Common myeloid progenitor, CD34-positive (primary cell): Measurements from ENCODE around the gene SLC37A2.
A peak's percentile ranks its signal among the peaks of the same experiment; 100 is the strongest.

Source experiments
- CTCF ChIA-PET: fragments of 350-600 bp; sonication (Branson Sonifier 250); formaldehyde crosslinking; loops from one replicate; lab custom pipeline; 2021; ENCODE audit warnings: antibody characterized with exemption; lab: Charles Lee
- POLR2A ChIA-PET: fragments of 350-600 bp; sonication (Branson Sonifier 250); formaldehyde crosslinking; loops from one replicate; lab custom pipeline; 2021; ENCODE audit warnings: antibody characterized with exemption; lab: Charles Lee
- DNase-seq, 3 donors: peaks; one replicate each; pipeline versions ENCODE4 v3.0.0 to v3.0.0-alpha.2; 2013
- H3K27ac ChIP-seq, 2 experiments: 1 replicate in 1 of 2; 2 replicates in 1 of 2; pipeline ENCODE4 v1.7.0; 2013; ENCODE audit warnings: inconsistent platforms in 2 of 2, low read length in 2 of 2, mild to moderate bottlenecking in 2 of 2, low read depth in 1 of 2, moderate library complexity in 1 of 2; ENCODE audit not compliant: severe bottlenecking in 2 of 2, insufficient read depth in 1 of 2, poor library complexity in 1 of 2
- H3K27me3 ChIP-seq, 5 experiments: replicated peaks in 2 of 5; 1 replicate in 3 of 5; 2 replicates in 2 of 5; pipeline versions ENCODE4 v1.6.1 to v1.7.0; 2013; ENCODE audit warnings: low read length in 4 of 5, mild to moderate bottlenecking in 2 of 5, moderate library complexity in 2 of 5, inconsistent platforms in 1 of 5; ENCODE audit not compliant: insufficient read depth in 5 of 5, control insufficient read depth in 4 of 5
- H3K36me3 ChIP-seq, 4 experiments: 1 replicate in 2 of 4; 2 replicates in 2 of 4; pipeline versions ENCODE4 v1.6.1 to v1.7.0; 2013; ENCODE audit warnings: low read length in 3 of 4, control low read depth in 1 of 4, mild to moderate bottlenecking in 1 of 4; ENCODE audit not compliant: control insufficient read depth in 4 of 4, insufficient read depth in 4 of 4
- H3K4me1 ChIP-seq, 4 experiments: 1 replicate in 3 of 4; 2 replicates in 1 of 4; pipeline versions ENCODE4 v1.6.1 to v1.7.1; 2013; ENCODE audit warnings: low read length in 3 of 4, mild to moderate bottlenecking in 3 of 4, control low read depth in 1 of 4, inconsistent platforms in 1 of 4, moderate library complexity in 1 of 4; ENCODE audit not compliant: control insufficient read depth in 4 of 4, insufficient read depth in 4 of 4; ENCODE audit errors: control extremely low read depth in 1 of 4
- H3K4me3 ChIP-seq, 7 experiments: 1 replicate in 4 of 7; 2 replicates in 3 of 7; pipeline versions ENCODE4 v1.5.1 to v1.7.0; 2013; ENCODE audit warnings: mild to moderate bottlenecking in 7 of 7, low read length in 6 of 7, moderate library complexity in 6 of 7, inconsistent platforms in 2 of 7, low read depth in 2 of 7, control low read depth in 1 of 7; ENCODE audit not compliant: insufficient read depth in 4 of 7, control insufficient read depth in 1 of 7; ENCODE audit errors: extremely low read depth in 1 of 7
- H3K9me3 ChIP-seq, 5 experiments: 1 replicate in 4 of 5; 2 replicates in 1 of 5; pipeline versions ENCODE4 v1.6.1 to v1.7.1; 2013; ENCODE audit warnings: low read length in 4 of 5, mild to moderate bottlenecking in 2 of 5, inconsistent platforms in 1 of 5, low read depth in 1 of 5, moderate library complexity in 1 of 5; ENCODE audit not compliant: control insufficient read depth in 4 of 5, insufficient read depth in 2 of 5; ENCODE audit errors: control extremely low read depth in 1 of 5
- WGBS: methylation state at CpG from one replicate; pipeline ENCODE4 v1.1.5; 2013; ENCODE audit not compliant: insufficient coverage; 5-methylcytosine and 5-hydroxymethylcytosine counted together

Gene SLC37A2

GRCh38 chr11:125102510-125102909, 39.4 kb downstream of the SLC37A2 start:
- Histone ChIP-seq H3K27me3 (no peaks in the 10 kb centered on the region), H3K36me3 (peaks cover 8 to 32% (median 13%) of the 10 kb centered on the region in 4 experiments), H3K4me3 (no peak overlapping the region), H3K27ac (no peak overlapping the region), H3K4me1 (no peaks in the 10 kb centered on the region), H3K9me3 (no peaks in the 10 kb centered on the region)
- no peak for DNase-seq
- CTCF ChIA-PET: no interaction called here
- POLR2A ChIA-PET: no interaction called here
- WGBS: 100% methylated on average over 3 of the region's 7 CpGs

- H3K27me3 ChIP-seq: no peaks in the 10 kb centered on the region
- no CpG with 5 or more reads among the region's 1 CpG for WGBS
- DNase-seq: no peak
- H3K27ac ChIP-seq: no peak overlapping the region
- H3K4me1 ChIP-seq: peaks cover 7 to 9% (median 9%) of the 10 kb centered on the region in 4 experiments
- no peaks in the 10 kb centered on the region for H3K9me3 ChIP-seq
- POLR2A ChIA-PET: no interaction called here
- CTCF ChIA-PET: interaction anchor here (0.9 to 1.2 kb wide), 2 partner anchors 15 to 18 kb away, joined by 3 to 6 read pairs; no protein-coding TSS in a partner anchor
- H3K4me3 ChIP-seq: no peak overlapping the region
- peaks cover 0 to 14% (median under 1%) of the 10 kb centered on the region in 4 experiments for H3K36me3 ChIP-seq
These were observed 42.8 kb downstream of the SLC37A2 start for GRCh38 chr11:125105926-125106325.

DNA sequence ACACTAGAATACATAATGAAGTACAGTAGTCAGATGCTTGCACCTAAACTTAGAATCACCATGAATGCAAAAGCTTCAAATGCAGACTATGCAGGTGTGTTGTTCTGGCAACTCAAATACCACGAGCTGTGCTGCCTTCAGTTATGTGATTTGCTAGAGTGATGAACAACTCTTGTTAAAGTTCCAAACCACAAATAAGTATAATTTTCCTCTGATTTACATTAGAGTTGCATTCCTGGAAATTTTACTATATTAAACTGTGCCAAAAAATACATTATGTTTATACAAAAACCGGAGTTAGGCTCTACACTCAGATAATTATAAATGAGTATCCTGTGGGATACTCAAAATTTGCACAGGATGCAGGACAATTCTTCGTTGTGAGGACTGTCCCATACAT, 45.4 kb downstream of the SLC37A2 start:
- Histone ChIP-seq H3K4me1 (peaks cover 9 to 14% (median 12%) of the 10 kb centered on the region in 4 experiments), H3K27ac (no peak overlapping the region), H3K9me3 (no peaks in the 10 kb centered on the region), H3K27me3 (no peaks in the 10 kb centered on the region), H3K4me3 (no peak overlapping the region), H3K36me3 (no peaks in the 10 kb centered on the region)
- 100% methylated on average over 1 of the region's 3 CpGs for WGBS
- ChIA-PET POLR2A (no interaction called here), CTCF (no interaction called here)
- no peak for DNase-seq

DNA sequence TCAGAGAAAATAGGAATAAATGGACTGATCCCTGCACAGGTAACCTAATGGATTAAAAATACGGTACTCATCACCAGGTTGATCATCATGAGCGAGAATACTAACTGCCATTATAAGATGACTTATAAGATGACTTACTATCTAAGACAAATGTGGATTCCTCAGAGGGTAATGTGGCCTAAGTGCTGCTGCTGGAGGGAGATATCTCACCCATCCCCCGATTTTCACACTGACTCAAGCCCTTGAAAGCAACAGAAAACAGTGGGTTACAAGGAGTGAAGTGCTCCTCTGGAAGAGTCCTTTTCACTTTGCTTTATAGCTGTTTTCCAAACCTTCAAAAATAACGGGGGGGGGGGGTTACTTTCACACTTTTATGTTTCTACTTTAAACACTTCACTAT, 47.4 kb downstream of the SLC37A2 start:
- peaks cover 9 to 14% (median 12%) of the 10 kb centered on the region in 4 experiments for H3K4me1 ChIP-seq
- DNase-seq: peak in 2 of 3 donors; percentile 40 to 45
- 100% methylated on average over 1 of the region's 4 CpGs for WGBS
- H3K9me3 ChIP-seq: peaks cover 0 to 2% (median 0%) of the 10 kb centered on the region in 5 experiments
- peak overlapping the region; percentile 70 to 95 (median 89) for H3K4me3 ChIP-seq
- ChIA-PET CTCF (interaction anchor here (0.9 to 2.0 kb wide), 4 partner anchors 11 to 37 kb away, joined by 3 to 12 read pairs (median 6); no protein-coding TSS in a partner anchor), POLR2A (interaction anchor here (0.5 kb wide), 1 partner anchor 15 kb away, joined by 3 read pairs; no protein-coding TSS in a partner anchor)
- peak overlapping the region; percentile 71 to 83 for H3K27ac ChIP-seq
- H3K27me3 ChIP-seq: no peaks in the 10 kb centered on the region
- no peaks in the 10 kb centered on the region for H3K36me3 ChIP-seq

GRCh38 chr11:125111001-125111342, 47.9 kb downstream of the SLC37A2 start:
- peak overlapping the region; percentile 70 to 95 (median 89) for H3K4me3 ChIP-seq
- H3K4me1 ChIP-seq: peaks cover 9 to 14% (median 12%) of the 10 kb centered on the region in 4 experiments
- H3K9me3 ChIP-seq: peaks cover 0 to 2% (median 0%) of the 10 kb centered on the region in 5 experiments
- WGBS: 0% methylated on average over 6 of the region's 9 CpGs
- peak overlapping the region; percentile 71 to 83 for H3K27ac ChIP-seq
- DNase-seq: no peak
- H3K27me3 ChIP-seq: no peaks in the 10 kb centered on the region
- H3K36me3 ChIP-seq: no peaks in the 10 kb centered on the region
- CTCF ChIA-PET: interaction anchor here (1.1 to 2.6 kb wide), 6 partner anchors 10 to 273 kb away, joined by 3 to 12 read pairs (median 5); no protein-coding TSS in a partner anchor
- POLR2A ChIA-PET: no interaction called here

- Histone ChIP-seq H3K9me3 (peaks cover 0 to 2% (median 0%) of the 10 kb centered on the region in 5 experiments), H3K4me3 (peak within 1 kb of the TSS; percentile 70 to 95 (median 89)), H3K36me3 (no peaks in the 10 kb centered on the region), H3K4me1 (peaks cover 9 to 14% (median 12%) of the 10 kb centered on the region in 4 experiments), H3K27me3 (no peaks in the 10 kb centered on the region), H3K27ac (peak within 1 kb of the TSS; percentile 71 to 83)
- POLR2A ChIA-PET: interaction anchor here (0.6 kb wide), 1 partner anchor 57 kb away, joined by 9 read pairs; no protein-coding TSS in a partner anchor
- 6% methylated on average over 39 of the region's 49 CpGs for WGBS
- DNase-seq: peak; percentile 98 to 99 (median 99)
- CTCF ChIA-PET: interaction anchor here (0.6 to 2.6 kb wide), 9 partner anchors 10 to 274 kb away, joined by 3 to 12 read pairs (median 6); no protein-coding TSS in a partner anchor
These were observed 48.5 kb downstream of the SLC37A2 start, which contains the start of gene TMEM218 for GRCh38 chr11:125111343-125112207. TSS of gene TMEM218 (minus strand) at chr11:125111626. CDS start at chr11:125102241, 9,385 bp downstream.
